Osteocyte (in vitro differentiated cells): ENCODE results near the gene SLC24A1. TPM values are rescaled to one million over a fixed set of nuclear protein-coding genes. Genes with fewer than 3 reads are reported as not detected.

ENCODE experiments used
- DNase-seq: peaks from one replicate; pipeline ENCODE4 v3.0.0; 2021; ENCODE audit warnings: mixed read lengths; ENCODE audit not compliant: unreplicated experiment; ENCODE audit errors: extremely low spot score
- H3K27ac Mint-ChIP-seq: one replicate; pipeline ENCODE4 v1.8.0; 2021; ENCODE audit warnings: mild to moderate bottlenecking, mixed read lengths; ENCODE audit not compliant: unreplicated experiment
- H3K27me3 Mint-ChIP-seq: one replicate; pipeline ENCODE4 v1.8.0; 2021; ENCODE audit warnings: mixed read lengths; ENCODE audit not compliant: unreplicated experiment
- H3K36me3 Mint-ChIP-seq: one replicate; pipeline ENCODE4 v1.8.0; 2021; ENCODE audit warnings: mixed read lengths; ENCODE audit not compliant: unreplicated experiment
- H3K4me1 Mint-ChIP-seq: one replicate; pipeline ENCODE4 v1.8.0; 2021; ENCODE audit warnings: mixed read lengths; ENCODE audit not compliant: unreplicated experiment
- H3K4me3 Mint-ChIP-seq: one replicate; pipeline ENCODE4 v1.8.0; 2021; ENCODE audit warnings: mild to moderate bottlenecking, moderate library complexity, mixed read lengths; ENCODE audit not compliant: unreplicated experiment
- H3K9me3 Mint-ChIP-seq: one replicate; pipeline ENCODE4 v1.8.0; 2021; ENCODE audit warnings: mixed read lengths; ENCODE audit not compliant: unreplicated experiment
- CTCF ChIP-seq: fragments of 200-600 bp; sonication (generic); IDR thresholded peaks from 2 replicates; pipeline ENCODE4 v1.5.0; 2021; ENCODE audit warnings: antibody characterized with exemption, mild to moderate bottlenecking, moderate library complexity
- total RNA-seq: library from RNA; stranded (reverse); gene quantifications from 2 replicates; pipeline ENCODE4 v1.2.1, GENCODE V29; 2021

The SLC24A1 gene
- total RNA-seq, 1 donor from 2014 or later, result 14.8 TPM

- Mint-ChIP-seq H3K27me3 (no peaks in the 10 kb centered on the region), H3K27ac (no peak overlapping the region), H3K9me3 (no peaks in the 10 kb centered on the region), H3K4me1 (peaks cover 5% of the 10 kb centered on the region), H3K36me3 (peaks cover 2% of the 10 kb centered on the region), H3K4me3 (no peak overlapping the region)
- TF ChIP-seq CTCF, result no peak
- DNase-seq, result no peak
Measured at GRCh38 chr15:65632780-65633375, 11.1 kb downstream of the SLC24A1 start.

GRCh38 chr15:65633752-65634151 is 12.0 kb downstream of the SLC24A1 start:
- Mint-ChIP-seq H3K4me3 (no peak overlapping the region), H3K36me3 (peaks cover 2% of the 10 kb centered on the region), H3K27ac (no peak overlapping the region), H3K27me3 (no peaks in the 10 kb centered on the region), H3K9me3 (no peaks in the 10 kb centered on the region), H3K4me1 (peaks cover 10% of the 10 kb centered on the region)
- no peak for TF ChIP-seq CTCF
- no peak for DNase-seq

GRCh38 chr15:65634356-65634755 is 12.6 kb downstream of the SLC24A1 start:
- Mint-ChIP-seq H3K36me3 (peaks cover 2% of the 10 kb centered on the region), H3K4me1 (peaks cover 14% of the 10 kb centered on the region), H3K27me3 (no peaks in the 10 kb centered on the region), H3K4me3 (no peak overlapping the region), H3K27ac (no peak overlapping the region), H3K9me3 (no peaks in the 10 kb centered on the region)
- TF ChIP-seq CTCF, result no peak
- no peak for DNase-seq

GRCh38 chr15:65638109-65638508 is 16.4 kb downstream of the SLC24A1 start:
- Mint-ChIP-seq H3K9me3 (no peaks in the 10 kb centered on the region), H3K36me3 (peaks cover 2% of the 10 kb centered on the region), H3K27ac (no peak overlapping the region), H3K27me3 (no peaks in the 10 kb centered on the region), H3K4me3 (no peak overlapping the region), H3K4me1 (peaks cover 19% of the 10 kb centered on the region)
- DNase-seq, result no peak
- TF ChIP-seq CTCF, result no peak

- peaks cover 19% of the 10 kb centered on the region for H3K4me1 Mint-ChIP-seq
- peak; percentile 85 for TF ChIP-seq CTCF
Measured at GRCh38 chr15:65638681-65639089, 16.9 kb downstream of the SLC24A1 start.

More at GRCh38 chr15:65638681-65639089, 16.9 kb downstream of the SLC24A1 start:
- Mint-ChIP-seq H3K36me3 (peaks cover 2% of the 10 kb centered on the region), H3K27me3 (no peaks in the 10 kb centered on the region), H3K27ac (no peak overlapping the region), H3K4me3 (peak overlapping the region; percentile 5), H3K9me3 (no peaks in the 10 kb centered on the region)
- no peak for DNase-seq
